ENCODE results near the gene EFNA2.

DNA sequence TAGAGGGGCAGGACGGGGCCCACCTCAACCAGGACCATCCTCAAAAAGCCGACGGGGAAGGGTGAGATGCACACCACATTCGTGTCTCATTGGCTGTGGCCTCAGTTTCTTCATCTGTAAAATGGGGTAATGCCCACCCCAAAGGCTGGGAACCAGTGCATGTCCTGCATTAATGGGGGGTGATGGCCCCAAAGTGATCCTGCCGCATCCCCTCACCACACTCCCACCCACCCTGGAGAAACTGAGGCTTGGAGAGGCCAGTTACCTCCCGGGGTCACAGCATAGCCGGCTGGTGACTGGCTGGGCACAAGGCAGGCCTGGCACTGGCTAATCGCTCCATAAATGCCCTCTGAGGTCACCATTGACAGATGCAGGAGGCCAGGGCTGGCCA is 37.9 kb upstream of the EFNA2 start:
- TF ChIP-seq, protein P1, sequence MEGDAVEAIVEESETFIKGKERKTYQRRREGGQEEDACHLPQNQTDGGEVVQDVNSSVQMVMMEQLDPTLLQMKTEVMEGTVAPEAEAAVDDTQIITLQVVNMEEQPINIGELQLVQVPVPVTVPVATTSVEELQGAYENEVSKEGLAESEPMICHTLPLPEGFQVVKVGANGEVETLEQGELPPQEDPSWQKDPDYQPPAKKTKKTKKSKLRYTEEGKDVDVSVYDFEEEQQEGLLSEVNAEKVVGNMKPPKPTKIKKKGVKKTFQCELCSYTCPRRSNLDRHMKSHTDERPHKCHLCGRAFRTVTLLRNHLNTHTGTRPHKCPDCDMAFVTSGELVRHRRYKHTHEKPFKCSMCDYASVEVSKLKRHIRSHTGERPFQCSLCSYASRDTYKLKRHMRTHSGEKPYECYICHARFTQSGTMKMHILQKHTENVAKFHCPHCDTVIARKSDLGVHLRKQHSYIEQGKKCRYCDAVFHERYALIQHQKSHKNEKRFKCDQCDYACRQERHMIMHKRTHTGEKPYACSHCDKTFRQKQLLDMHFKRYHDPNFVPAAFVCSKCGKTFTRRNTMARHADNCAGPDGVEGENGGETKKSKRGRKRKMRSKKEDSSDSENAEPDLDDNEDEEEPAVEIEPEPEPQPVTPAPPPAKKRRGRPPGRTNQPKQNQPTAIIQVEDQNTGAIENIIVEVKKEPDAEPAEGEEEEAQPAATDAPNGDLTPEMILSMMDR (IDR thresholded peaks at IDR 0.05; ENCODE audit: low read depth, low read length, poor library complexity, severe bottlenecking), result no peak
- TF ChIP-seq EZH2phosphoT487 (IDR thresholded peaks at IDR 0.05; ENCODE audit: borderline replicate concordance, low read length), result no peak

Data from DOHH2 (cell line).